Measurements from ENCODE around the gene TFAP2A.

Gene TFAP2A

DNA sequence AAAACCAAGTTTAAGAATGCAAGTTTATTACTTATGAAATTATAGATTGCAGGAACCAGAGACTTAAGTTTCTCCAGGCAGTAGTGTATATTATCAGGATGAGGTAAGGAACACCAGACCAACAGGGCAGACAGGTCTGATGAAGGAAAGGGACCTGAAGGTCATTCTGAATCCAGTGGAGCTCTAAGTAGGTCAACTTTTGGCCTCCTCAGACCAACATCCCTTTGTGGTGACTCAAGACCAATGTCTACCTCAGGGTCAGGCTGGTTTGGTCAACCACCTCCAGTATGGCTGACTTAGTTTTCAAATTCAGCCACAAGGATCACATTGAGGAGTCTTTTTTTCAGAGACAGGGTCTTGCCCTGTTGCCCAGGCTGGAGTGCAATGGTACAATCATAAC lies 38.7 kb upstream of the TFAP2A start:
- DNase-seq (ENCODE audit: low read depth) = no peak
- no peak overlapping the region for H3K4me3 ChIP-seq (ENCODE audit: low read depth, low read length)
- TF ChIP-seq, protein P1, sequence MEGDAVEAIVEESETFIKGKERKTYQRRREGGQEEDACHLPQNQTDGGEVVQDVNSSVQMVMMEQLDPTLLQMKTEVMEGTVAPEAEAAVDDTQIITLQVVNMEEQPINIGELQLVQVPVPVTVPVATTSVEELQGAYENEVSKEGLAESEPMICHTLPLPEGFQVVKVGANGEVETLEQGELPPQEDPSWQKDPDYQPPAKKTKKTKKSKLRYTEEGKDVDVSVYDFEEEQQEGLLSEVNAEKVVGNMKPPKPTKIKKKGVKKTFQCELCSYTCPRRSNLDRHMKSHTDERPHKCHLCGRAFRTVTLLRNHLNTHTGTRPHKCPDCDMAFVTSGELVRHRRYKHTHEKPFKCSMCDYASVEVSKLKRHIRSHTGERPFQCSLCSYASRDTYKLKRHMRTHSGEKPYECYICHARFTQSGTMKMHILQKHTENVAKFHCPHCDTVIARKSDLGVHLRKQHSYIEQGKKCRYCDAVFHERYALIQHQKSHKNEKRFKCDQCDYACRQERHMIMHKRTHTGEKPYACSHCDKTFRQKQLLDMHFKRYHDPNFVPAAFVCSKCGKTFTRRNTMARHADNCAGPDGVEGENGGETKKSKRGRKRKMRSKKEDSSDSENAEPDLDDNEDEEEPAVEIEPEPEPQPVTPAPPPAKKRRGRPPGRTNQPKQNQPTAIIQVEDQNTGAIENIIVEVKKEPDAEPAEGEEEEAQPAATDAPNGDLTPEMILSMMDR (conservative IDR thresholded peaks at IDR 0.05; ENCODE audit: low read depth, low read length) = no peak

DNA sequence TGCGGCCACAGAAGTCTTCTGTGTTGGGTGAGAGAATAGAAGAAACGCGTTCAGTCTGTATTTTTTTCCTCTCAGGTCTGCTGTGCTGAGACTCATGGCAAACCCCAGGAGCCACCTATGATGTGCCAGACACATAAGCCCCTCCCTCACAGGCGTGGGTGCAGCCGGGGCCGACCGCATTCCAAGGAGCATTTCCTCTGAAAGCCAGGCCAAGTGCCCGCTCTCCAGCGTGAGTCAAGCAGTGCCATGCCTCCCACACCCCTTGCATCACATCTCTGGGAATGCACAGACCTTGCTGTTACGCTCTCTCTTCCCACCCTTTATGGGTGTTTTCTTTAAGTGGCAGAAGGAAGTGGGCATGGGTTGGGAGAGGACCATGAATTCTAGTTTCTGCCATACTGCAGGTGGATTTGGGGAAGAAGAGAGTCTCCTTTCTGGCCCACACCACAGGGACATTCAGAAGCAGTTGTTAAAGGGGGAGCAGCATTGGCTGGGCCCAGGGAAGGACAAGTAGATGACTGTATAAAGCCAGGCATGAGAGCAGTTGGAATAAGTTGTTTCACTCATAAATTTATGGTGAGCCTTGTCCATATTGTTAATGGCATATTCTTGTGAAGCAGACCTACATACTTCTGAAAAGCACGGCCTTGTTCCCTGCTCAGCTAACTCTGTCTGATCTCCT lies 37.1 kb upstream of the TFAP2A start:
- TF ChIP-seq, protein P1 (conservative IDR thresholded peaks at IDR 0.05; ENCODE audit: low read depth, low read length) = no peak

DNA sequence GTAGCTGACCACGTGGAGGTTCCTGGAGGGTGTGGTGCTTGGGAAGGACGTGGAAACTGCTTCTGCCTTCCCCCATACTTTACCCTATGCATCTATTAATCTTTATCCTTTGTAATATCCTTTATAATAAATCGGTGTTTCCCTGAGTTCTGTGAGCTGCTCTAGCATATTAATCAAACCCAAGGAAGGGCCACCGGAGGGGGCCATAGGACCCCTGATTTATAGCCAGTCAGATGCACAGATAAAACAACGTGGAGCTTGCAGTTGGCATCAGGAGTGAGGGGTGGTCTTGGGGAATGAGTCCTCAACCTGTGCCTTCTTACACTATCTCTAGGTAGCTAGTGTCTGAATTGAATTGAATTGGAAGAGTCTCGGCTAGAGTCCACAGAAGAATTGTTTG lies 36.5 kb upstream of the TFAP2A start:
- TF ChIP-seq, protein P1 (conservative IDR thresholded peaks at IDR 0.05; ENCODE audit: low read depth, low read length) = no peak
- no peak overlapping the region for H3K4me3 ChIP-seq (ENCODE audit: low read depth, low read length)
- DNase-seq (ENCODE audit: low read depth) = no peak

More for the DNA sequence above, 37.1 kb upstream of the TFAP2A start:
- no peak overlapping the region for H3K4me3 ChIP-seq (ENCODE audit: low read depth, low read length)
- peak; percentile 15 for DNase-seq (ENCODE audit: low read depth)

DNA sequence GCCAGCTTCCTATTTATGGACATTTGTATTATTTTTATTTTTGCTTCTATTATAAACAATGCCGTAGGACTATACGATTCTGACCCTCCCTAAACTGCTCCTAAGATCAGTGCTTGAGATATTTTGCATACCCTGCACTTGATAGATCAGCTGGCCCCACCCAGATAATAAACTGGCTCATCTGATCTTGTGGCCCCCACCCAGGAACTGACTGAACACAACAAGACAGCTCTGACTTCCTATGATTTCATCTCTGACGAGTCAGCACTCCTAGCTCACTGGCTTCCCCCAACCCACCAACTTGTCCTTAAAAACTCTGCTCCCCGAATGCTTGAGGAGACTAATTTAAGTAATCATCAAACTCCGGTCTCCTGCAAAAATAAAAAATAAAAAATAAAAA lies 34.9 kb upstream of the TFAP2A start:
- no peak overlapping the region for H3K4me3 ChIP-seq (ENCODE audit: low read depth, low read length)
- TF ChIP-seq, protein P1 (conservative IDR thresholded peaks at IDR 0.05; ENCODE audit: low read depth, low read length) = no peak
- DNase-seq (ENCODE audit: low read depth) = no peak

DNA sequence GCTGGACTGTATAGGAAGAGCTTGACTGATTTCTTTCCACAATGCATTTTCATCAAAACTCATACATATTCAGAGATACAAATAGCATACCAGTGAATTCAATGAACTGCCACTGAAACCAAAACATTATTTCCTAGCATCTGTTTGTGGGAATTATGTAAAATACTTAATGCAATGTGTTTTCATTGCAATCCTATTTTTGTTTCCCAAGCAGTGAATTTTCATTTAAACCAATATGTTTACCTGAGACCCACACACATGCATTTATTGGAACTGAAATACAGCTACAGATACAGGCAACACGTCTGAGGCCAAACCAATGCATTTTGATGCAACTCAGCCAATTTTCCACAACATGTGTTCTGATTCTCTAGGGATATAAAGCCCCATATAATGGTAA lies 33.2 kb upstream of the TFAP2A start:
- no peak for DNase-seq (ENCODE audit: low read depth)
- H3K4me3 ChIP-seq (ENCODE audit: low read depth, low read length) = no peak overlapping the region
- TF ChIP-seq, protein P1 (conservative IDR thresholded peaks at IDR 0.05; ENCODE audit: low read depth, low read length) = no peak

DNA sequence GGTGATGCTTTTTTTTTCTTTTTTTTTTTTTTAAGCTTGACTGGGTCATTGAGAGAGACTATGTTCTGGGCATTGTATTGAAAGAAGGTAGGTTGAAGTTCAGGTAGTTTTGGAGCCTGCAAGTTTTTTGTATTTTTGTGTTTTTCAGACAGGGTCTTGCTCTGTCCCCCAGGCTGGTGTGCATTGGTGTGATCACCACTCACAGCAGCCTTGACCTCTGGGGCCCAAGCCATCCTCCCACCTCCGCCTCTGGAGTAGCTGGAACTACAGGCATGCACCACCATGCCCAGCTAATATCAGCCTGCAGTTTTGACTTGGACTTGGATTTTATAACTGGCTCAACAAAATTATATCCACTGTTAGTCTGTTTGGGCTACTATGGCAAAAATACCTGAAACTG lies 31.7 kb upstream of the TFAP2A start:
- H3K4me3 ChIP-seq (ENCODE audit: low read depth, low read length) = no peak overlapping the region
- no peak for DNase-seq (ENCODE audit: low read depth)
- TF ChIP-seq, protein P1 (conservative IDR thresholded peaks at IDR 0.05; ENCODE audit: low read depth, low read length) = no peak

DNA sequence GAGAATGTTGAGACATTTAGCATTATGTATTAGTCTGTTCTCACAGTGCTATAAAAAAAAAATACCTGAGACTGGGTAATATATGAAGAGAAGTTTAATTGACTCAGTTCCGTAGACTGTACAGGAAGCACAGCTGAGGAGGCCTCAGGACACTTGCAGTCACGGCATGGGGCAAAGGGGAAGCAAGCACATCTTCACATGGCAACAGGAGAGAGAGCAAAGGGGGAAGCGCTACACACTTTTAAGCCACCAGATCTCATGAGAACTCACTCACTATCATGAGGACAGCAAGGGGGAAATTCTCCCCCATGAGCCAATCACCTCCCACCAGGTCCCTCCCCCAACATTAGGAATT lies 26.8 kb upstream of the TFAP2A start:
- no peak for DNase-seq (ENCODE audit: low read depth)
- TF ChIP-seq, protein P1 (conservative IDR thresholded peaks at IDR 0.05; ENCODE audit: low read depth, low read length) = no peak
- no peak overlapping the region for H3K4me3 ChIP-seq (ENCODE audit: low read depth, low read length)
